Measurements from ENCODE around the gene PLA1A. TPM values are rescaled to one million over a fixed set of nuclear protein-coding genes. Genes with fewer than 3 reads are reported as not detected.

The PLA1A gene
- total and polyA plus RNA-seq, 10 of the 15 experiments (the other 5 are each of a cell fraction or from before 2014, with no cell fraction given), result 2.9 to 106 (median 4.8) TPM

DNA sequence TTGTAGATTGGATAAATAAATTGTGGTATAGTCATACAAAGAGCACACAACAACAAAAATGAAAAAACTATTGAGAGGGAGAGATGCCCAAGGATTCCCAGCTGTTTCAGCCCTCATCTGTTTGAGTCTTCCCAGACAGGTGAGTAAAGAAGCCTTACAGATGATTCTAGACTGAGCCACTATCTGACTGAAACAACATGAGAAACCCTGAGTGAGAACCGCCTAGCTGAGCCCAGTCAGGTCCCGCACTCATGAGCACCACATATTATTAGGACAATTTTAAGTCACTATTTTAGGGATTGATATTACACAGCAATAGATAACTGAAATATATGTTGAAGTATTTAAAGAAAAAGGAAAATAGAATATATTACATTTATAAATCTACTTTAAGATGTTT is 43.7 kb downstream of the PLA1A start:
- no peak for FAIRE-seq
- H3K79me2 ChIP-seq (ENCODE audit: control insufficient read depth, insufficient read depth, low read length), result no peaks in the 10 kb centered on the region
- no peak overlapping the region for H3K27ac ChIP-seq (ENCODE audit: control insufficient read depth, insufficient read depth)
- no peaks in the 10 kb centered on the region for H4K20me1 ChIP-seq (ENCODE audit: control insufficient read depth, insufficient read depth)
- 100% methylated on average over 2 of the region's 2 CpGs for WGBS (ENCODE audit: insufficient coverage, insufficient replicate concordance, low lambda C conversion rate, missing lambda C conversion rate)
- TF ChIP-seq RAD51 (IDR thresholded peaks at IDR 0.05) (no peak), ZSCAN29 (IDR thresholded peaks at IDR 0.05) (no peak), ESRRA (IDR thresholded peaks at IDR 0.05; ENCODE audit: low read length) (no peak), PAX5 (IDR thresholded peaks at IDR 0.05; ENCODE audit: borderline replicate concordance, low read depth, low read length) (no peak), EZH2 (IDR thresholded peaks at IDR 0.05; ENCODE audit: borderline replicate concordance, control insufficient read depth, low read depth, low read length) (no peak), NFYA (IDR thresholded peaks at IDR 0.05; ENCODE audit: borderline replicate concordance, low read depth, low read length) (no peak), CBX3 (IDR thresholded peaks at IDR 0.05; ENCODE audit: borderline replicate concordance, low read depth) (no peak), HCFC1 (IDR thresholded peaks at IDR 0.05; ENCODE audit: low read length) (no peak), RAD21 (IDR thresholded peaks at IDR 0.05; ENCODE audit: insufficient read depth, low read depth, low read length) (no peak), RFX5 (IDR thresholded peaks at IDR 0.05; ENCODE audit: low read depth, low read length) (no peak)
- TF ChIP-seq, protein P1, sequence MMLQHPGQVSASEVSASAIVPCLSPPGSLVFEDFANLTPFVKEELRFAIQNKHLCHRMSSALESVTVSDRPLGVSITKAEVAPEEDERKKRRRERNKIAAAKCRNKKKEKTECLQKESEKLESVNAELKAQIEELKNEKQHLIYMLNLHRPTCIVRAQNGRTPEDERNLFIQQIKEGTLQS (IDR thresholded peaks at IDR 0.05; ENCODE audit: borderline replicate concordance, extremely low read depth, low read depth, low read length), result no peak
- TF ChIP-seq, protein P2, sequence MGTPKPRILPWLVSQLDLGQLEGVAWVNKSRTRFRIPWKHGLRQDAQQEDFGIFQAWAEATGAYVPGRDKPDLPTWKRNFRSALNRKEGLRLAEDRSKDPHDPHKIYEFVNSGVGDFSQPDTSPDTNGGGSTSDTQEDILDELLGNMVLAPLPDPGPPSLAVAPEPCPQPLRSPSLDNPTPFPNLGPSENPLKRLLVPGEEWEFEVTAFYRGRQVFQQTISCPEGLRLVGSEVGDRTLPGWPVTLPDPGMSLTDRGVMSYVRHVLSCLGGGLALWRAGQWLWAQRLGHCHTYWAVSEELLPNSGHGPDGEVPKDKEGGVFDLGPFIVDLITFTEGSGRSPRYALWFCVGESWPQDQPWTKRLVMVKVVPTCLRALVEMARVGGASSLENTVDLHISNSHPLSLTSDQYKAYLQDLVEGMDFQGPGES (IDR thresholded peaks at IDR 0.05), result no peak
- TF ChIP-seq, protein P3, sequence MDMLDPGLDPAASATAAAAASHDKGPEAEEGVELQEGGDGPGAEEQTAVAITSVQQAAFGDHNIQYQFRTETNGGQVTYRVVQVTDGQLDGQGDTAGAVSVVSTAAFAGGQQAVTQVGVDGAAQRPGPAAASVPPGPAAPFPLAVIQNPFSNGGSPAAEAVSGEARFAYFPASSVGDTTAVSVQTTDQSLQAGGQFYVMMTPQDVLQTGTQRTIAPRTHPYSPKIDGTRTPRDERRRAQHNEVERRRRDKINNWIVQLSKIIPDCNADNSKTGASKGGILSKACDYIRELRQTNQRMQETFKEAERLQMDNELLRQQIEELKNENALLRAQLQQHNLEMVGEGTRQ (IDR thresholded peaks at IDR 0.05; ENCODE audit: borderline replicate concordance, low read depth, low read length), result no peak
- TF ChIP-seq, protein P4, sequence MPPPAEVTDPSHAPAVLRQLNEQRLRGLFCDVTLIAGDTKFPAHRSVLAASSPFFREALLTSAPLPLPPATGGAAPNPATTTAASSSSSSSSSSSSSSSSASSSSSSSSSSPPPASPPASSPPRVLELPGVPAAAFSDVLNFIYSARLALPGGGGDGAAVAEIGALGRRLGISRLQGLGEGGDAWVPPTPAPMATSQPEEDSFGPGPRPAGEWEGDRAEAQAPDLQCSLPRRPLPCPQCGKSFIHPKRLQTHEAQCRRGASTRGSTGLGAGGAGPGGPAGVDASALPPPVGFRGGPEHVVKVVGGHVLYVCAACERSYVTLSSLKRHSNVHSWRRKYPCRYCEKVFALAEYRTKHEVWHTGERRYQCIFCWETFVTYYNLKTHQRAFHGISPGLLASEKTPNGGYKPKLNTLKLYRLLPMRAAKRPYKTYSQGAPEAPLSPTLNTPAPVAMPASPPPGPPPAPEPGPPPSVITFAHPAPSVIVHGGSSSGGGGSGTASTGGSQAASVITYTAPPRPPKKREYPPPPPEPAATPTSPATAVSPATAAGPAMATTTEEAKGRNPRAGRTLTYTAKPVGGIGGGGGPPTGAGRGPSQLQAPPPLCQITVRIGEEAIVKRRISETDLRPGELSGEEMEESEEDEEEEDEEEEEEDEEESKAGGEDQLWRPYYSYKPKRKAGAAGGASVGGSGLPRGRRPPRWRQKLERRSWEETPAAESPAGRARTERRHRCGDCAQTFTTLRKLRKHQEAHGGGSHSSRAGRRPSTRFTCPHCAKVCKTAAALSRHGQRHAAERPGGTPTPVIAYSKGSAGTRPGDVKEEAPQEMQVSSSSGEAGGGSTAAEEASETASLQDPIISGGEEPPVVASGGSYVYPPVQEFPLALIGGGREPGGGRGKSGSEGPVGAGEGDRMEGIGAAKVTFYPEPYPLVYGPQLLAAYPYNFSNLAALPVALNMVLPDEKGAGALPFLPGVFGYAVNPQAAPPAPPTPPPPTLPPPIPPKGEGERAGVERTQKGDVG (CRISPR knock-in tag; IDR thresholded peaks at IDR 0.05), result no peak
- no peak overlapping the region for H3K4me3 ChIP-seq
- no peak overlapping the region for H3K4me2 ChIP-seq (ENCODE audit: control insufficient read depth, insufficient read depth)
- no TSS peak for BruUV-seq (replicated peaks)
- intact Hi-C loops (cut with micrococcal nuclease; ENCODE audit: unreplicated experiment) (no loop called here), in situ Hi-C loops (cut with MboI) (no loop called here)
- no peaks in the 10 kb centered on the region; the same call in 2 of the 3 replicates for H3K9me3 ChIP-seq (replicated peaks; ENCODE audit: control insufficient read depth, insufficient read depth, low read length)
- H3K36me3 ChIP-seq (ENCODE audit: control insufficient read depth in 2 of 2, insufficient read depth in 2 of 2, low read length in 1 of 2), result peaks cover 0 to 2% of the 10 kb centered on the region in 2 experiments; a peak in 2 of 4 replicates
- no peak overlapping the region for H3K9ac ChIP-seq (ENCODE audit: control insufficient read depth, insufficient read depth, low read length)
- ChIA-PET RAD21 (ENCODE audit: unreplicated experiment) (interaction anchor here (0.6 to 1.6 kb wide), 4 partner anchors 38 to 70 kb away, joined by 3 to 6 read pairs (median 3); no protein-coding TSS in a partner anchor), POLR2A (interaction anchor here (0.6 to 1.2 kb wide), 3 partner anchors 41 to 146 kb away, joined by 3 to 7 read pairs (median 6); no protein-coding TSS in a partner anchor), SMC1A (ENCODE audit: uncharacterized antibody, unreplicated experiment) (interaction anchor here (0.9 to 3.1 kb wide), 9 partner anchors 14 to 56 kb away, joined by 3 to 12 read pairs (median 3); partner anchors contain the start of gene COX17), CTCF (interaction anchor here (0.6 to 2.6 kb wide), 3 partner anchors 33 to 71 kb away, joined by 3 to 7 read pairs (median 3); no protein-coding TSS in a partner anchor)
- H3K27me3 ChIP-seq (replicated peaks in 1 of 2; ENCODE audit: control insufficient read depth in 2 of 2, insufficient read depth in 2 of 2, low read length in 1 of 2), result no peaks in the 10 kb centered on the region
- no peak for ATAC-seq
- H3K4me1 ChIP-seq (ENCODE audit: control insufficient read depth, insufficient read depth, low read length), result peaks cover 32% of the 10 kb centered on the region
- H2AFZ ChIP-seq (ENCODE audit: control insufficient read depth, low read depth, low read length), result no peak overlapping the region
- DNase-seq (ENCODE audit: low read depth, low spot score), result no peak

Measured in GM12878 (cell line).